HL-60 (cell line): ENCODE results near the gene ZNF580.

ENCODE experiments used
- DNase-seq, 2 experiments: peaks; one replicate each; pipeline ENCODE4 v3.0.0-alpha.2; 2010 to 2020; ENCODE audit warnings: low read depth in 1 of 2, low spot score in 1 of 2
- H3K27ac ChIP-seq: fragments of 250-450 bp; sonication (Bioruptor Pico); replicated peaks from 2 replicates; pipeline ENCODE4 v1.5.1; 2020; ENCODE audit warnings: mild to moderate bottlenecking, moderate library complexity
- H3K27me3 ChIP-seq: fragments of 250-450 bp; sonication (Bioruptor Pico); 2 replicates; pipeline ENCODE4 v1.5.1; 2021; ENCODE audit warnings: mild to moderate bottlenecking, moderate library complexity; ENCODE audit not compliant: insufficient read depth, poor library complexity, severe bottlenecking
- H3K4me3 ChIP-seq: replicated peaks from 2 replicates; pipeline ENCODE4 v1.5.1; 2011; ENCODE audit warnings: mild to moderate bottlenecking, control low read depth, low read length; ENCODE audit not compliant: insufficient read depth
- CTCF ChIP-seq: IDR thresholded peaks from one replicate; pipeline ENCODE4 v1.5.1; 2011; ENCODE audit warnings: low read length, control low read depth, inconsistent platforms; ENCODE audit not compliant: insufficient read depth
- GABPA ChIP-seq: IDR thresholded peaks from 2 replicates; pipeline ENCODE4 v1.6.1; 2012; ENCODE audit warnings: low read depth
- POLR2AphosphoS5 ChIP-seq: IDR thresholded peaks from 2 replicates; pipeline ENCODE4 v1.6.1; 2012; ENCODE audit warnings: low read depth
- REST ChIP-seq: IDR thresholded peaks from 2 replicates; pipeline ENCODE4 v1.6.1; 2012; ENCODE audit warnings: low read depth; ENCODE audit not compliant: insufficient replicate concordance
- SPI1 ChIP-seq: IDR thresholded peaks from 2 replicates; pipeline ENCODE4 v1.6.1; 2012; ENCODE audit warnings: low read depth, mild to moderate bottlenecking, borderline replicate concordance

ZNF580 gene

GRCh38 chr19:55602104-55603001, 38.4 kb upstream of the ZNF580 start:
- Histone ChIP-seq H3K4me3 (no peak overlapping the region), H3K27me3 (no peaks in the 10 kb centered on the region), H3K27ac (no peak overlapping the region)
- no peak for TF ChIP-seq CTCF
- no peak for TF ChIP-seq REST
- no peak for TF ChIP-seq POLR2AphosphoS5
- TF ChIP-seq SPI1 = no peak
- no peak for DNase-seq

GRCh38 chr19:55603115-55603514, 37.7 kb upstream of the ZNF580 start:
- Histone ChIP-seq H3K4me3 (no peak overlapping the region), H3K27me3 (no peaks in the 10 kb centered on the region), H3K27ac (no peak overlapping the region)
- no peak for DNase-seq
- no peak for TF ChIP-seq POLR2AphosphoS5
- TF ChIP-seq GABPA = no peak
- no peak for TF ChIP-seq SPI1
- no peak for TF ChIP-seq REST
- no peak for TF ChIP-seq CTCF

- TF ChIP-seq SPI1 = no peak
- TF ChIP-seq CTCF = no peak
- no peak for TF ChIP-seq REST
- TF ChIP-seq GABPA = no peak
- no peak for TF ChIP-seq POLR2AphosphoS5
- Histone ChIP-seq H3K27me3 (no peaks in the 10 kb centered on the region), H3K27ac (peak overlapping the region; percentile 87), H3K4me3 (no peak overlapping the region)
- DNase-seq = no peak
Observed at GRCh38 chr19:55603581-55604292, 37.1 kb upstream of the ZNF580 start.
